Endothelial cell of umbilical vein (primary cell): ENCODE data around the gene NR1H2. TPM values are rescaled to one million over a fixed set of nuclear protein-coding genes. Genes with fewer than 3 reads are reported as not detected.

ENCODE experiments used
- BruUV-seq: library from RNA; stranded (reverse); fragments of 400-500 nt; replicated peaks from 2 replicates; lab custom pipeline; 2021; lab: Mats Ljungman, UMichigan
- CTCF ChIA-PET: fragments of 300-600, 350-600 bp; sonication (Branson Sonifier 250); formaldehyde crosslinking; loops from one replicate; lab custom pipeline; 2021; ENCODE audit warnings: antibody characterized with exemption, inconsistent platforms; lab: Charles Lee
- POLR2A ChIA-PET: fragments of 300-600, 350-600 bp; sonication (Branson Sonifier 250); formaldehyde crosslinking; loops from one replicate; lab custom pipeline; 2021; ENCODE audit warnings: antibody characterized with exemption, inconsistent platforms; lab: Charles Lee
- DNase-seq: peaks from one replicate; pipeline ENCODE4 v3.0.0-alpha.2; 2011; ENCODE audit warnings: low read depth, low spot score
- FAIRE-seq: peaks from 2 replicates; lab custom pipeline; 2011; peaks lifted over from hg19 to GRCh38; lab: Jason Lieb, UNC
- H2AFZ ChIP-seq: 2 replicates; pipeline ENCODE4 v1.6.0; 2012; ENCODE audit warnings: low read depth, low read length, control low read depth, inconsistent platforms
- H3K27ac ChIP-seq: 2 replicates; pipeline ENCODE4 v1.5.1; 2011; ENCODE audit warnings: low read depth, mild to moderate bottlenecking, control low read depth, low read length, moderate library complexity; ENCODE audit not compliant: insufficient read depth
- H3K27me3 ChIP-seq, 2 experiments: 2 replicates each; pipeline versions ENCODE4 v1.6.0 to v1.6.1; 2011; ENCODE audit warnings: low read length in 2 of 2, mixed read lengths in 1 of 2; ENCODE audit not compliant: control insufficient read depth in 2 of 2, insufficient read depth in 2 of 2
- H3K36me3 ChIP-seq, 2 experiments: 2 replicates in 1 of 2; 3 replicates in 1 of 2; pipeline ENCODE4 v1.5.1; 2011; ENCODE audit warnings: low read length in 2 of 2, mild to moderate bottlenecking in 1 of 2, moderate library complexity in 1 of 2; ENCODE audit not compliant: control insufficient read depth in 2 of 2, insufficient read depth in 2 of 2; ENCODE audit errors: extremely low read depth in 1 of 2
- H3K4me1 ChIP-seq: 3 replicates; pipeline ENCODE4 v1.5.1; 2011; ENCODE audit warnings: mild to moderate bottlenecking, low read length; ENCODE audit not compliant: control insufficient read depth, insufficient read depth; ENCODE audit errors: extremely low read depth
- H3K4me2 ChIP-seq: 2 replicates; pipeline ENCODE4 v1.6.1; 2011; ENCODE audit warnings: low read length, control low read depth, mixed read lengths; ENCODE audit not compliant: insufficient read depth
- H3K4me3 ChIP-seq, 3 experiments: fragments of 200-600 bp in 1 of 3; sonication (generic), shearing (Covaris generic) in 1 of 3; replicated peaks in 1 of 3; 2 replicates each; pipeline ENCODE4 v1.5.1; 2011 to 2016; ENCODE audit warnings: control low read depth in 3 of 3, low read length in 3 of 3, mild to moderate bottlenecking in 2 of 3, inconsistent platforms in 1 of 3, low read depth in 1 of 3, moderate library complexity in 1 of 3; ENCODE audit not compliant: insufficient read depth in 1 of 3
- H3K79me2 ChIP-seq: 2 replicates; pipeline ENCODE4 v1.6.0; 2012; ENCODE audit warnings: low read length, inconsistent platforms; ENCODE audit not compliant: control insufficient read depth, insufficient read depth
- H3K9ac ChIP-seq: replicated peaks from 2 replicates; pipeline ENCODE3; 2011; ENCODE audit warnings: low read length, control low read depth; ENCODE audit not compliant: insufficient read depth; ENCODE audit errors: extremely low read depth
- H3K9me1 ChIP-seq: replicated peaks from 3 replicates; pipeline ENCODE4 v1.6.0; 2011; ENCODE audit warnings: mild to moderate bottlenecking, low read length; ENCODE audit not compliant: control insufficient read depth, insufficient read depth; ENCODE audit errors: extremely low read depth
- H3K9me3 ChIP-seq: replicated peaks from 2 replicates; pipeline ENCODE4 v1.5.1; 2012; ENCODE audit warnings: low read length, inconsistent platforms; ENCODE audit not compliant: control insufficient read depth, insufficient read depth
- H4K20me1 ChIP-seq: replicated peaks from 2 replicates; pipeline ENCODE3; 2011; ENCODE audit warnings: mild to moderate bottlenecking, low read length; ENCODE audit not compliant: control insufficient read depth, insufficient read depth; ENCODE audit errors: extremely low read depth
- EZH2 ChIP-seq: IDR thresholded peaks from 2 replicates; pipeline ENCODE4 v1.6.1; 2012; ENCODE audit warnings: borderline replicate concordance, low read depth, mild to moderate bottlenecking, moderate library complexity, low read length, inconsistent platforms; ENCODE audit not compliant: severe bottlenecking
- FOS ChIP-seq: IDR thresholded peaks from 2 replicates; pipeline ENCODE4 v1.6.1; 2011; ENCODE audit warnings: mild to moderate bottlenecking, low read length, moderate library complexity, borderline replicate concordance; ENCODE audit not compliant: insufficient read depth
- GATA2 ChIP-seq: IDR thresholded peaks from 2 replicates; pipeline ENCODE4 v1.7.0; 2011; ENCODE audit warnings: low read depth, mild to moderate bottlenecking, moderate library complexity, mixed read lengths, low read length; ENCODE audit not compliant: insufficient read length, insufficient read depth
- JUN ChIP-seq: IDR thresholded peaks from 2 replicates; pipeline ENCODE4 v1.6.1; 2011; ENCODE audit warnings: borderline replicate concordance, low read depth; ENCODE audit not compliant: insufficient read length, insufficient read depth
- POLR2AphosphoS5 ChIP-seq: IDR thresholded peaks from 2 replicates; pipeline ENCODE4 v1.6.1; 2012; ENCODE audit warnings: low read depth, mild to moderate bottlenecking, control low read depth, low read length, moderate library complexity; ENCODE audit not compliant: insufficient read depth
- dilution Hi-C: fragments of 300-500 bp; cut with MboI; formaldehyde crosslinking; loops from one replicate; pipeline ENCODE4 v1.15.0; 2019; ENCODE audit warnings: low sequenced_read_pairs; ENCODE audit not compliant: extremely low pct_ligation_motif_present
- intact Hi-C: fragments of 100-400 bp; cut with micrococcal nuclease; formaldehyde crosslinking; loops from one replicate; pipeline ENCODE4 v1.10.0; 2022
- polyA plus RNA-seq, 4 experiments: library from polyadenylated mRNA; depleted of rRNA in 3 of 4; stranded (reverse) in 3 of 4; unstranded in 1 of 4; fragments of >200 nt; gene quantifications; 2 replicates each; pipeline versions ENCODE4 v1.2.1 to v1.2.3, GENCODE V29; 2011 to 2012; ENCODE audit warnings: missing spikeins in 1 of 4
- total RNA-seq: library from RNA; stranded (reverse); gene quantifications from 2 replicates; pipeline ENCODE4 v1.2.3, GENCODE V29; 2021
- TF ChIP-seq, protein P1 (sequence below): IDR thresholded peaks from 2 replicates; pipeline ENCODE4 v1.6.1; 2011; ENCODE audit not compliant: insufficient read depth, insufficient read length

The NR1H2 gene
- total and polyA plus RNA-seq, 2 donors (not counting 3 experiments of a cell fraction or from before 2014, with no cell fraction given): 46.7 to 48.4 TPM

DNA sequence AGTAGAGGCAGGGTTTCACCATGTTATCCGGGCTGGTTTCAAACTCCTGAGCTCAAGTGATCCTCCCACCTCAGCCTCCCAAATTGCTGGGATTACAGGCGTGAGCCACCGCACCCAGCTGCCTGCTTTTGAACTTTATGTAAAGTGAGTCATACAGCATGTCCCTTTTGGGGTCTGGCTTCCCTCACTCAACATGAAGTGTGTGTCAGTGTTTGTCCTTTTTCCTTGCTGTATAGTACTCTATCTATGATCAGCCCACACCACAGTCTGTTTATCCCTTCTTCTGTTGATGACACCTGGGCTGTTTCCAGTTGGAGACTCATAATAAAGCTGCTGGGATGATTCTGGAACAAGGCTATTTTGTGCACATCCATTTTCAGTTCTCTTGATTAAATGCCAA is 44.6 kb downstream of the NR1H2 start:
- no TSS peak for BruUV-seq
- Histone ChIP-seq H3K4me1 (no peaks in the 10 kb centered on the region), H3K4me2 (no peak overlapping the region), H3K27ac (no peak overlapping the region), H3K9me1 (no peaks in the 10 kb centered on the region), H3K9ac (no peak overlapping the region), H2AFZ (no peak overlapping the region), H4K20me1 (no peaks in the 10 kb centered on the region), H3K79me2 (no peaks in the 10 kb centered on the region), H3K36me3 (no peaks in the 10 kb centered on the region), H3K9me3 (no peaks in the 10 kb centered on the region), H3K4me3 (no peak overlapping the region), H3K27me3 (peaks cover 15 to 21% of the 10 kb centered on the region in 2 experiments)
- no peak for TF ChIP-seq GATA2
- TF ChIP-seq EZH2: no peak
- no peak for TF ChIP-seq POLR2AphosphoS5
- no peak for TF ChIP-seq FOS
- no peak for TF ChIP-seq JUN
- TF ChIP-seq, protein P1, sequence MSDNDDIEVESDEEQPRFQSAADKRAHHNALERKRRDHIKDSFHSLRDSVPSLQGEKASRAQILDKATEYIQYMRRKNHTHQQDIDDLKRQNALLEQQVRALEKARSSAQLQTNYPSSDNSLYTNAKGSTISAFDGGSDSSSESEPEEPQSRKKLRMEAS: no peak
- POLR2A ChIA-PET: no interaction called here
- dilution Hi-C loops (no loop called here), intact Hi-C loops (no loop called here)
- FAIRE-seq: no peak
- CTCF ChIA-PET: interaction anchor here (1.6 kb wide), 1 partner anchor 52 kb away, joined by 3 read pairs; no protein-coding TSS in a partner anchor
- DNase-seq: no peak
